Kidney epithelial cell (primary cell): ENCODE results near the gene ABHD4. TPM values are rescaled to one million over a fixed set of nuclear protein-coding genes. Genes with fewer than 3 reads are reported as not detected.
"Not testable (repeated sequence)": the region's sequence is repeated elsewhere in the genome, so short reads cannot be mapped to it uniquely, and the experiment has no call there.

Experiments used
- DNase-seq: peaks from one replicate; pipeline ENCODE4 v3.0.0-alpha.2; 2010; ENCODE audit warnings: low read depth
- H3K27me3 ChIP-seq: 2 replicates; pipeline ENCODE4 v1.6.0; 2011; ENCODE audit warnings: low read length; ENCODE audit not compliant: control insufficient read depth, insufficient read depth
- H3K36me3 ChIP-seq: 2 replicates; pipeline ENCODE4 v1.5.1; 2011; ENCODE audit warnings: low read length; ENCODE audit not compliant: control insufficient read depth, insufficient read depth
- H3K4me3 ChIP-seq: 2 replicates; pipeline ENCODE4 v1.5.1; 2011; ENCODE audit warnings: low read depth, mild to moderate bottlenecking, control low read depth, low read length
- CTCF ChIP-seq: IDR thresholded peaks from 2 replicates; pipeline ENCODE4 v1.5.1; 2011; ENCODE audit warnings: mild to moderate bottlenecking, moderate library complexity, low read length, control low read depth, inconsistent platforms; ENCODE audit not compliant: insufficient read depth, poor library complexity, severe bottlenecking
- total RNA-seq: library from RNA; depleted of rRNA; stranded (reverse); fragments of >200 nt; gene quantifications from 2 replicates; pipeline ENCODE4 v1.2.3, GENCODE V29; 2015

ABHD4 gene
- total RNA-seq, 1 donor from 2014 or later: 23.2 TPM

- TF ChIP-seq CTCF: no peak
- no peaks in the 10 kb centered on the region for H3K36me3 ChIP-seq
- DNase-seq: no peak
- no peak overlapping the region for H3K4me3 ChIP-seq
- H3K27me3 ChIP-seq: no peaks in the 10 kb centered on the region
Observed at GRCh38 chr14:22552827-22553076, 45.3 kb upstream of the ABHD4 start.

- no peak for TF ChIP-seq CTCF
- Histone ChIP-seq H3K4me3 (no peak overlapping the region), H3K36me3 (no peaks in the 10 kb centered on the region), H3K27me3 (no peaks in the 10 kb centered on the region)
- DNase-seq: no peak
Observed at GRCh38 chr14:22553445-22553844, 44.7 kb upstream of the ABHD4 start.

GRCh38 chr14:22553861-22554497, 44.1 kb upstream of the ABHD4 start:
- H3K36me3 ChIP-seq, H3K27me3 ChIP-seq, DNase-seq, H3K4me3 ChIP-seq: not testable (repeated sequence)

GRCh38 chr14:22554498-22555383, 43.4 kb upstream of the ABHD4 start:
- DNase-seq: no peak
- TF ChIP-seq CTCF: no peak
- Histone ChIP-seq H3K36me3 (no peaks in the 10 kb centered on the region), H3K4me3 (no peak overlapping the region), H3K27me3 (no peaks in the 10 kb centered on the region)

- H3K27me3 ChIP-seq: no peaks in the 10 kb centered on the region
- no peaks in the 10 kb centered on the region for H3K36me3 ChIP-seq
- no peak overlapping the region for H3K4me3 ChIP-seq
- TF ChIP-seq CTCF: no peak
- DNase-seq: no peak
Observed at GRCh38 chr14:22555384-22556011, 42.6 kb upstream of the ABHD4 start.

- peak; percentile 83 for DNase-seq
Observed at GRCh38 chr14:22556021-22556989, 41.8 kb upstream of the ABHD4 start.

More at GRCh38 chr14:22556021-22556989, 41.8 kb upstream of the ABHD4 start:
- H3K36me3 ChIP-seq: no peaks in the 10 kb centered on the region
- TF ChIP-seq CTCF: no peak
- H3K4me3 ChIP-seq: no peak overlapping the region
- no peaks in the 10 kb centered on the region for H3K27me3 ChIP-seq
